HEK293 (cell line): ENCODE data around the gene ASAP2.

Source experiments
- CTCF ChIA-PET: fragments of 350-600 bp; formaldehyde crosslinking; extraction: SDS; loops from one replicate; lab custom pipeline; 2021; ENCODE audit warnings: antibody characterized with exemption; lab: Yijun Ruan, JAX
- POLR2A ChIA-PET: fragments of 300-600 bp; formaldehyde crosslinking; extraction: SDS; loops from one replicate; lab custom pipeline; 2020; ENCODE audit warnings: antibody characterized with exemption, inconsistent platforms; lab: Yijun Ruan, JAX
- H3K27ac ChIP-seq: fragments of 200-500 bp; sonication (Bioruptor generic); 2 replicates; pipeline ENCODE4 v1.5.1; 2014; ENCODE audit warnings: low read depth, low read length, control low read depth, inconsistent platforms; ENCODE audit errors: extremely low read depth
- H3K36me3 ChIP-seq, 2 experiments: fragments of 200-500 bp in 1 of 2; sonication (Bioruptor generic) in 1 of 2; 1 replicate in 1 of 2; 2 replicates in 1 of 2; pipeline ENCODE4 v1.5.1; 2014 to 2017; ENCODE audit warnings: inconsistent platforms in 2 of 2, low read length in 2 of 2; ENCODE audit not compliant: control insufficient read depth in 2 of 2, insufficient read depth in 1 of 2
- H3K4me1 ChIP-seq: fragments of 200-500 bp; sonication (Bioruptor generic); 2 replicates; pipeline ENCODE4 v1.5.1; 2014; ENCODE audit warnings: mild to moderate bottlenecking, low read length, inconsistent platforms; ENCODE audit not compliant: control insufficient read depth, insufficient read depth
- H3K4me3 ChIP-seq: 2 replicates; pipeline ENCODE4 v1.5.1; 2011; ENCODE audit warnings: low read depth, mild to moderate bottlenecking, control low read depth, low read length, moderate library complexity
- H3K9me3 ChIP-seq: fragments of 200-500 bp; sonication (Bioruptor generic); 2 replicates; pipeline ENCODE4 v1.5.1; 2014; ENCODE audit warnings: low read depth, low read length, inconsistent platforms; ENCODE audit not compliant: control insufficient read depth, insufficient read depth
- HOXC10 ChIP-seq: sonication (generic); formaldehyde crosslinking; IDR thresholded peaks from 2 replicates; pipeline ENCODE4 v1.8.1; 2023; ENCODE audit warnings: mild to moderate bottlenecking, missing genetic modification reagents
- IKZF3 ChIP-seq: fragments of 450-650 bp; IDR thresholded peaks from 2 replicates; pipeline ENCODE4 v1.5.0; 2018; ENCODE audit warnings: missing biosample characterization, mild to moderate bottlenecking, missing genetic modification characterization, moderate library complexity
- KLF9 ChIP-seq: fragments of 450-650 bp; formaldehyde crosslinking; IDR thresholded peaks from 2 replicates; pipeline ENCODE4 v1.5.1; 2016; ENCODE audit warnings: missing biosample characterization, missing genetic modification characterization, low read depth
- SP2 ChIP-seq: fragments of 450-650 bp; formaldehyde crosslinking; IDR thresholded peaks from 2 replicates; pipeline ENCODE4 v1.5.1; 2016; ENCODE audit warnings: missing biosample characterization, missing genetic modification characterization
- ZEB2 ChIP-seq: fragments of 450-650 bp; formaldehyde crosslinking; IDR thresholded peaks from 2 replicates; pipeline ENCODE4 v1.5.1; 2016; ENCODE audit warnings: missing biosample characterization, missing genetic modification characterization
- ZNF10 ChIP-seq: fragments of 450-650 bp; formaldehyde crosslinking; IDR thresholded peaks from 2 replicates; pipeline ENCODE4 v1.5.1; 2017; ENCODE audit warnings: missing biosample characterization, missing genetic modification characterization
- ZNF280D ChIP-seq: fragments of 450-650 bp; formaldehyde crosslinking; IDR thresholded peaks from 2 replicates; pipeline ENCODE4 v1.5.1; 2016; ENCODE audit warnings: missing biosample characterization, missing genetic modification characterization
- ZNF366 ChIP-seq: fragments of 450-650 bp; formaldehyde crosslinking; conservative IDR thresholded peaks from 2 replicates; pipeline ENCODE4 v1.5.1; 2016; ENCODE audit warnings: missing biosample characterization, missing genetic modification characterization
- ZNF433 ChIP-seq: fragments of 450-650 bp; formaldehyde crosslinking; IDR thresholded peaks from 2 replicates; pipeline ENCODE4 v1.5.1; 2016; ENCODE audit warnings: missing biosample characterization, missing genetic modification characterization, low read depth
- ZNF639 ChIP-seq: fragments of 450-650 bp; formaldehyde crosslinking; IDR thresholded peaks from 2 replicates; pipeline ENCODE4 v1.5.1; 2016; ENCODE audit warnings: missing biosample characterization, missing genetic modification characterization
- ZNF704 ChIP-seq: fragments of 450-650 bp; formaldehyde crosslinking; IDR thresholded peaks from 2 replicates; pipeline ENCODE4 v1.5.1; 2016; ENCODE audit warnings: missing biosample characterization, missing genetic modification characterization
- ZNF785 ChIP-seq: fragments of 450-650 bp; formaldehyde crosslinking; IDR thresholded peaks from 2 replicates; pipeline ENCODE4 v1.5.1; 2016; ENCODE audit warnings: missing biosample characterization, missing genetic modification characterization
- ZNF837 ChIP-seq: fragments of 450-650 bp; formaldehyde crosslinking; IDR thresholded peaks from 2 replicates; pipeline ENCODE4 v1.5.1; 2016; ENCODE audit warnings: missing biosample characterization, missing genetic modification characterization
- ZSCAN18 ChIP-seq: fragments of 450-650 bp; formaldehyde crosslinking; IDR thresholded peaks from 2 replicates; pipeline ENCODE4 v1.5.1; 2016; ENCODE audit warnings: missing biosample characterization, missing genetic modification characterization

Gene ASAP2

GRCh38 chr2:9326975-9327374 is 120.4 kb downstream of the ASAP2 start:
- H3K9me3 ChIP-seq, result no peaks in the 10 kb centered on the region
- TF ChIP-seq SP2 (no peak), ZEB2 (tag by site-specific recombination) (no peak), ZNF280D (no peak), ZNF433 (no peak), ZNF785 (tag by site-specific recombination) (no peak), ZNF639 (tag by site-specific recombination) (no peak), ZSCAN18 (no peak), KLF9 (tag by site-specific recombination) (no peak), ZNF704 (no peak), ZNF10 (tag by site-specific recombination) (no peak)
- no peak overlapping the region for H3K4me3 ChIP-seq
- ChIA-PET CTCF (interaction anchor here (0.6 to 0.9 kb wide), 2 partner anchors 11 to 174 kb away, joined by 3 read pairs; no protein-coding TSS in a partner anchor), POLR2A (no interaction called here)
- H3K36me3 ChIP-seq, result peaks cover 0 to 45% of the 10 kb centered on the region in 2 experiments; a peak in 1 of 3 replicates
- H3K27ac ChIP-seq, result no peak overlapping the region
- H3K4me1 ChIP-seq, result 0 out of 2 replicates have a peak, but pooled peaks cover 3% of the 10 kb centered on the region

- H3K27ac ChIP-seq, result no peak overlapping the region
- H3K4me3 ChIP-seq, result no peak overlapping the region
- 0 out of 2 replicates have a peak, but pooled peaks cover 3% of the 10 kb centered on the region for H3K4me1 ChIP-seq
- POLR2A ChIA-PET, result no interaction called here
- H3K36me3 ChIP-seq, result peaks cover 0 to 40% of the 10 kb centered on the region in 2 experiments; a peak in 1 of 3 replicates
- TF ChIP-seq ZNF366 (tag by site-specific recombination), result no peak
- TF ChIP-seq, all 188 proteins: peak for 0
- H3K9me3 ChIP-seq, result no peaks in the 10 kb centered on the region
- CTCF ChIA-PET, result interaction anchor here (0.6 kb wide), 1 partner anchor 175 kb away, joined by 3 read pairs; no protein-coding TSS in a partner anchor
These were observed 121.3 kb downstream of the ASAP2 start for GRCh38 chr2:9327873-9328352.

GRCh38 chr2:9328931-9329330 is 122.3 kb downstream of the ASAP2 start:
- TF ChIP-seq ZNF837 (tag by site-specific recombination) (no peak), HOXC10 (CRISPR knock-in tag) (no peak), IKZF3 (tag by site-specific recombination) (no peak)
- no peak overlapping the region for H3K4me3 ChIP-seq
- H3K4me1 ChIP-seq, result 0 out of 2 replicates have a peak, but pooled peaks cover 3% of the 10 kb centered on the region
- H3K36me3 ChIP-seq, result peaks cover 0 to 30% of the 10 kb centered on the region in 2 experiments; a peak in 1 of 3 replicates
- H3K9me3 ChIP-seq, result no peaks in the 10 kb centered on the region
- ChIA-PET POLR2A (no interaction called here), CTCF (no interaction called here)
- no peak overlapping the region for H3K27ac ChIP-seq
